SU-DHL-6 (cell line): ENCODE data around the gene EPB41L4A.

Experiments used
- EZH2phosphoT487 ChIP-seq: fragments of 200-600 bp; sonication (generic), shearing (Covaris generic); conservative IDR thresholded peaks from 2 replicates; pipeline ENCODE4 v1.6.1; 2018; ENCODE audit warnings: mild to moderate bottlenecking, antibody characterized with exemption, low read length, moderate library complexity, mixed read lengths
- TF ChIP-seq, protein P1 (sequence below): fragments of 200-600 bp; sonication (generic); IDR thresholded peaks from one replicate; pipeline ENCODE4 v1.5.1; 2017; ENCODE audit warnings: antibody characterized with exemption, mild to moderate bottlenecking, low read length, moderate library complexity; ENCODE audit not compliant: insufficient read depth, poor library complexity, severe bottlenecking

DNA sequence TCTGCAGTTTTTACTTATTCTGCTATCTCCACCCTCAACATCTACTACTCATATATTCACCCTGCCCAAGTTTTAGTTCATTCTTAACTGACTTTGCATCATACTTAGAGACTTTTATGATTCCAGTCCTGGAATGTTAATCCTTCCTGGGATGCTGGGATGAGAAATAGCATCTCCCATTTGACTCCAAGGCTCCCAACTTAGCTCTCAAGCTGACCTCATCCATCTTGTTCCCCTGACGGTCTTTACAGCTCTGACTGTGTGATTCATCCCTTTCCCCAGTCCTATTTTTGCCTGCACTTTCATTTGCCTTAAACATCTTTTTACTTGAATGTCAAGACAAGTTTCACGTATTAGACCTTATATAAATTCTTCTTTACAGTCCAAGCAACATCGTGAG is 297.8 kb downstream of the EPB41L4A start:
- TF ChIP-seq, protein P1, sequence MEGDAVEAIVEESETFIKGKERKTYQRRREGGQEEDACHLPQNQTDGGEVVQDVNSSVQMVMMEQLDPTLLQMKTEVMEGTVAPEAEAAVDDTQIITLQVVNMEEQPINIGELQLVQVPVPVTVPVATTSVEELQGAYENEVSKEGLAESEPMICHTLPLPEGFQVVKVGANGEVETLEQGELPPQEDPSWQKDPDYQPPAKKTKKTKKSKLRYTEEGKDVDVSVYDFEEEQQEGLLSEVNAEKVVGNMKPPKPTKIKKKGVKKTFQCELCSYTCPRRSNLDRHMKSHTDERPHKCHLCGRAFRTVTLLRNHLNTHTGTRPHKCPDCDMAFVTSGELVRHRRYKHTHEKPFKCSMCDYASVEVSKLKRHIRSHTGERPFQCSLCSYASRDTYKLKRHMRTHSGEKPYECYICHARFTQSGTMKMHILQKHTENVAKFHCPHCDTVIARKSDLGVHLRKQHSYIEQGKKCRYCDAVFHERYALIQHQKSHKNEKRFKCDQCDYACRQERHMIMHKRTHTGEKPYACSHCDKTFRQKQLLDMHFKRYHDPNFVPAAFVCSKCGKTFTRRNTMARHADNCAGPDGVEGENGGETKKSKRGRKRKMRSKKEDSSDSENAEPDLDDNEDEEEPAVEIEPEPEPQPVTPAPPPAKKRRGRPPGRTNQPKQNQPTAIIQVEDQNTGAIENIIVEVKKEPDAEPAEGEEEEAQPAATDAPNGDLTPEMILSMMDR = no peak
- no peak for TF ChIP-seq EZH2phosphoT487
